GM12891 (cell line): ENCODE results near the gene CDH22.

Experiments used
- POLR2A ChIP-seq: IDR thresholded peaks from 2 replicates; pipeline ENCODE4 v1.6.1; 2011; ENCODE audit warnings: low read depth, low read length, control low read depth
- TAF1 ChIP-seq: IDR thresholded peaks from 2 replicates; pipeline ENCODE4 v1.6.1; 2011; ENCODE audit warnings: low read depth, low read length, control low read depth

- TF ChIP-seq POLR2A (no peak), TAF1 (no peak)
Measured at GRCh38 chr20:46246559-46246958, 61.7 kb downstream of the CDH22 start.
